ENCODE results near the gene MCCC1. TPM values are rescaled to one million over a fixed set of nuclear protein-coding genes. Genes with fewer than 3 reads are reported as not detected.

MCCC1 gene
- total and polyA plus RNA-seq, 8 donors, result 16.5 to 83.9 (median 42.6) TPM

- Histone ChIP-seq H3K9me3 (peaks cover 0 to 4% (median 0%) of the 10 kb centered on the region in 4 donors), H3K36me3 (peaks cover 32 to 99% (median 88%) of the 10 kb centered on the region in 4 donors), H3K27me3 (no peaks in the 10 kb centered on the region), H3K4me3 (no peak overlapping the region), H3K27ac (no peak overlapping the region), H3K4me1 (peaks cover 0 to under 1% (median 0%) of the 10 kb centered on the region in 4 donors)
- TF ChIP-seq CTCF (IDR thresholded peaks at IDR 0.05), result no peak
- TF ChIP-seq POLR2AphosphoS5 (IDR thresholded peaks at IDR 0.05), result no peak
- TF ChIP-seq EP300 (IDR thresholded peaks at IDR 0.05), result no peak
- no peak for TF ChIP-seq POLR2A (IDR thresholded peaks at IDR 0.05)
- intact Hi-C loops (cut with DNase I; ENCODE audit: low total_unique reads), result no loop called here
- 95 to 98% (median 96%) methylated on average over 3 of the region's 3 CpGs for WGBS, 5 donors
- DNase-seq, result no peak
These were observed 70.9 kb downstream of the MCCC1 start for GRCh38 chr3:183028416-183028815.

GRCh38 chr3:183027276-183027675 is 72.0 kb downstream of the MCCC1 start:
- no peak for DNase-seq
- intact Hi-C loops (cut with DNase I; ENCODE audit: low total_unique reads), result no loop called here
- WGBS, 5 donors, result 82 to 93% (median 88%) methylated on average over 1 of the region's 1 CpG
- Histone ChIP-seq H3K9me3 (peaks cover 0 to 4% (median 0%) of the 10 kb centered on the region in 4 donors), H3K4me3 (no peak overlapping the region), H3K27ac (no peak overlapping the region), H3K4me1 (peaks cover 0 to 3% (median 0%) of the 10 kb centered on the region in 4 donors), H3K36me3 (peaks cover 24 to 90% (median 81%) of the 10 kb centered on the region in 4 donors), H3K27me3 (no peaks in the 10 kb centered on the region)
- TF ChIP-seq CTCF (IDR thresholded peaks at IDR 0.05) (no peak), POLR2A (IDR thresholded peaks at IDR 0.05) (no peak)

- no peaks in the 10 kb centered on the region for H3K27me3 ChIP-seq
These were observed 76.3 kb downstream of the MCCC1 start for GRCh38 chr3:183022936-183023516.

More at GRCh38 chr3:183022936-183023516, 76.3 kb downstream of the MCCC1 start:
- DNase-seq, result no peak
- Histone ChIP-seq H3K9me3 (peaks cover 0 to under 1% (median 0%) of the 10 kb centered on the region in 4 donors), H3K4me3 (no peak overlapping the region), H3K4me1 (peaks cover 0 to 3% (median 0%) of the 10 kb centered on the region in 4 donors), H3K36me3 (peaks cover 35 to 87% (median 81%) of the 10 kb centered on the region in 4 donors), H3K27ac (no peak overlapping the region)
- TF ChIP-seq POLR2AphosphoS5 (IDR thresholded peaks at IDR 0.05), result no peak
- no peak for TF ChIP-seq CTCF (IDR thresholded peaks at IDR 0.05)
- no peak for TF ChIP-seq EP300 (IDR thresholded peaks at IDR 0.05)
- TF ChIP-seq POLR2A (IDR thresholded peaks at IDR 0.05), result no peak
- 32 to 55% (median 50%) methylated on average over 3 of the region's 3 CpGs for WGBS, 5 donors
- intact Hi-C loops (cut with DNase I; ENCODE audit: low total_unique reads), result no loop called here
